Measurements from ENCODE around the gene ZNF22.

The ZNF22 gene

DNA sequence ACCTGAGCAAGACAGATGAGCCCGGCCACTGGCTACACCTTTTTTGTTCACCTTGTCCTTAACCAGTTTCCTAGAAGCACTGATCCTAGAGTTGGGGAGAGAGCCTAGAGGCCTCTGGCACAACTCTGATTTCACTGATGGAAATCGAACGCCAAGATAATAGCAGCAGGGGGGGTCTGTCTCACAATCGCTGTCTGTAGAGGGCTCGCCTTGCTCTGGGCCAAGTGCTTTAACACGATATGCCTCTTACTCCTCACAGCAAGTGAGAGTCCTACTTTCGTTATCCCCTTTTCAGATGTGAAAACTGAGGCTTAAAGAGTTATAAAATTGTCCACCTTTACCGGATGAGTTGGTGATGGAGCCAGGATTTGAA, 40.6 kb upstream of the ZNF22 start:
- in situ Hi-C loops (cut with HindIII; ENCODE audit: low pct_unique_long_range_greater_than_20kb, low sequenced_read_pairs): no loop called here
- no peak for DNase-seq (ENCODE audit: low read depth in 1 of 2, low spot score in 1 of 2)
- no peak for TF ChIP-seq JUND (IDR thresholded peaks at IDR 0.05; ENCODE audit: low read depth)

- no peak for TF ChIP-seq JUND (IDR thresholded peaks at IDR 0.05; ENCODE audit: low read depth)
- no peak for DNase-seq (ENCODE audit: low read depth in 1 of 2, low spot score in 1 of 2)
- in situ Hi-C loops (cut with HindIII; ENCODE audit: low pct_unique_long_range_greater_than_20kb, low sequenced_read_pairs): no loop called here
Observed at GRCh38 chr10:44960482-44961229, 40.1 kb upstream of the ZNF22 start.

DNA sequence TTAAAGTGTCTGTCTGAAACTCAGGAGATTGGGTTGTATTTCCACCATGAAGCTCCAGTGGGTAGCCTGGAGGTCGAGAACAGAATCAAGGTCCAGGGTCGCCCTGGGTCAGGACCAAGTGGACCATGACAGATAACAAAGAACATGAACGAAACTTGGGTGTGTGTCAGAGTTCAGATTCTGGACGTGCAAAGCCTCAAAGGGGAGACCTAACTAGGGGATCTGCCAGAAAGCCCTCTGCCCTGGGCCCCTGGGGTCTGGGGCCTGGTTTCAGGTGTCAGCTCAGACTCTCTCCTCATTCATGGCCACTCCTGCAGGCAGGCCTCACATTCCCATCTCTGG, 39.5 kb upstream of the ZNF22 start:
- no peak for DNase-seq (ENCODE audit: low read depth in 1 of 2, low spot score in 1 of 2)
- no peak for TF ChIP-seq JUND (IDR thresholded peaks at IDR 0.05; ENCODE audit: low read depth)
- in situ Hi-C loops (cut with HindIII; ENCODE audit: low pct_unique_long_range_greater_than_20kb, low sequenced_read_pairs): no loop called here

DNA sequence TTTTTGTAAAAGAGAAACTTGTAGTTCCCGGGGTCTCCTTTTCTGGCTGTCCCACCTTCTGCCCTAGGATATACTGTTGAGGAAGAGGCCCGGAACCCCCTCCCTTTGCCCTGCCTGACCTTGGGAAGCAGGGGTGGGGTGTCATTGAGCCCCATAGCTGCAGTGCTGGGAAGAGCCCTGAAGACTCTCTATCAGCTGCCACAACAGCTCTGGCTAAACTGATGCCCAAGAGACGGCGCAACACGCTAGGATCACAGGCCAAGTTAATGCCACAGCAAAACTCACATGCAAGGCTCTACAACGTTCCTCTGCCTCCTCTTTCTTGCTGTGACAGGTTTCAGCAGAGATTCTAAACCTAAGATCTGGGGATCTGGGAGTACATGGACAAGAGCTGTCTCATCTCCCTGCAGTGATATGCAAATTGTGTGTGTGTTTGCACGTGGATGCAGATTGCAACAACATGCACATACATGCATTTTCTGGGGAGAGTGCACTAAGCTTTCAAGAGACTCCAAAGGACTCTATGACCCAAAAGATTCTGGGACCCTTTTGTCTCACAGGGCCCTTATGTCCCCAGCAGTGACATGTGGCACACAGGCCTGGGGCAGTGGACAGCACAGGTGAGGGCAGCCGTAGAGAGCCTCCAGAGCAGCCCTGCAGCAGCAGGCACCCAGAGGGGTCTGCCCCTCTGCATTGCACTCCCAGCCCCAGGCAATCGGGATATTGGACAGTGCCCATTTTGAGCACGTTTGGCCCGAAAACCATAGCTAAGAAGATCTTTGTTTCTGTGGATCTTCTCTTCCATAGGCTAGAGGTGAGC, 38.6 kb upstream of the ZNF22 start:
- no peak for TF ChIP-seq JUND (IDR thresholded peaks at IDR 0.05; ENCODE audit: low read depth)
- in situ Hi-C loops (cut with HindIII; ENCODE audit: low pct_unique_long_range_greater_than_20kb, low sequenced_read_pairs): no loop called here
- DNase-seq (ENCODE audit: low read depth in 1 of 2, low spot score in 1 of 2): no peak

GRCh38 chr10:44962870-44963738, 37.6 kb upstream of the ZNF22 start:
- in situ Hi-C loops (cut with HindIII; ENCODE audit: low pct_unique_long_range_greater_than_20kb, low sequenced_read_pairs): no loop called here
- no peak for DNase-seq (ENCODE audit: low read depth in 1 of 2, low spot score in 1 of 2)

DNA sequence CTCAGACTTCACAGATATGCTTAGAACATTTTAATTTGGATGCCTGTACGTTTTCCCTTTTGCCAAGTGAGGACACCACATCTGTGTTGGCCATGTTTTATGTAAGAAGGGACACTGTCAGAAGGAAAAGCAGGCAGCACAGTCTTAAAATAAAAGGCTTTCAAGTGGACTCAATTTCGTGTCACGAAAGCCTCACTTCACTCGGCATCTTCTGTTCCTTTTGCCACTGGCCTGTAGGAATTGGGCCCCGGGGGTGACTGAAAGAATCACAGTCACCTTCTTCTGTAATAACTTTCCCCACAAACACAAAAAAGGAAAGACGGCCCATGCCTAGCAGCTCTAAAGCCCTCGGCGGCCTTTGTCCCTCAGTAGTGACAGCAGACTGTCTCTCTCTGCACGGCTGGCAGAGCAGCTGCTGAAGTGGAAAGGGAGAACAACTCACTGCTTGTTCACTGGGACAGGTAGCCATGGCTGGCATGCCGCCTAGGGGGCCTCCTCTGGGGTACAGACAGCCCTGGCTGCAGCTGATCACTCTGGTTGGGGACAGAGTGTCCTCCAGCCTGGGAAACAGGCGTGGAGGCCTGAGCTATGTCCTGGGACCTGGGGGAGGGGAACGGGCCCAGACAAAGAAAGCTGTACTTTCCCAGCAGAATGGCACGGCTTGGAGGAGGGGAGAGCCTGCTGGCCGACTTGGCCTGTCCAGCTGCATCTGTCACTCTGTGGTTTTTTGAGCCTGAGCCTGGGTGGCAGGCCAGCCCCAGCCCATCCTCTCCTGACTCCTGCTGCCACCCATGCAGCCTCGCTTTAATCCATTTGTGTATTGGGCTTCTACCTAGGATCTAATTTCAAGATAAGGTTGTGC, 36.7 kb upstream of the ZNF22 start:
- DNase-seq (ENCODE audit: low read depth in 1 of 2, low spot score in 1 of 2): no peak
- TF ChIP-seq JUND (IDR thresholded peaks at IDR 0.05; ENCODE audit: low read depth): no peak
- in situ Hi-C loops (cut with HindIII; ENCODE audit: low pct_unique_long_range_greater_than_20kb, low sequenced_read_pairs): no loop called here

More at GRCh38 chr10:44962870-44963738, 37.6 kb upstream of the ZNF22 start:
- TF ChIP-seq JUND (IDR thresholded peaks at IDR 0.05; ENCODE audit: low read depth): no peak

DNA sequence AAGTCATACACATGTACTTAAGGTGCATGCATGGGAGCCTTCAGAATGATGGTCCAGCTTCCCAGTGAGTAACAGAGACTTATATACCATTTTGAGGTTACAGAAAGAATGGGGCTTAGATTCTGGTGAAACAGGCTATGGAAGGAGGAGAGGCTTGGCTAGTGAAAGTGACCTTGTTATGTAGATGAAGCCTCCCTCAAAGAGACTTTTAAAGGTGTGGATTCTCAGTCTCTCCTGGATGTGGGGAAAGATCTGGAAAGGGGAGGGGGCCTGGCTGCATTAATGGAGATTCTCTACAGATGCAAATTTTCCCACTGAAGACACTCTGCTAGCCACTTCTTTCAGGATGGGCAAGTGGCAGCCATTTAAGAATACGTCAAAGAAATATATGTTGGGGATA, 35.6 kb upstream of the ZNF22 start:
- TF ChIP-seq JUND (IDR thresholded peaks at IDR 0.05; ENCODE audit: low read depth): no peak
- in situ Hi-C loops (cut with HindIII; ENCODE audit: low pct_unique_long_range_greater_than_20kb, low sequenced_read_pairs): no loop called here
- DNase-seq (ENCODE audit: low read depth in 1 of 2, low spot score in 1 of 2): no peak

GRCh38 chr10:44965651-44966097, 35.0 kb upstream of the ZNF22 start:
- DNase-seq (ENCODE audit: low read depth in 1 of 2, low spot score in 1 of 2): no peak
- in situ Hi-C loops (cut with HindIII; ENCODE audit: low pct_unique_long_range_greater_than_20kb, low sequenced_read_pairs): no loop called here
- TF ChIP-seq JUND (IDR thresholded peaks at IDR 0.05; ENCODE audit: low read depth): no peak

DNA sequence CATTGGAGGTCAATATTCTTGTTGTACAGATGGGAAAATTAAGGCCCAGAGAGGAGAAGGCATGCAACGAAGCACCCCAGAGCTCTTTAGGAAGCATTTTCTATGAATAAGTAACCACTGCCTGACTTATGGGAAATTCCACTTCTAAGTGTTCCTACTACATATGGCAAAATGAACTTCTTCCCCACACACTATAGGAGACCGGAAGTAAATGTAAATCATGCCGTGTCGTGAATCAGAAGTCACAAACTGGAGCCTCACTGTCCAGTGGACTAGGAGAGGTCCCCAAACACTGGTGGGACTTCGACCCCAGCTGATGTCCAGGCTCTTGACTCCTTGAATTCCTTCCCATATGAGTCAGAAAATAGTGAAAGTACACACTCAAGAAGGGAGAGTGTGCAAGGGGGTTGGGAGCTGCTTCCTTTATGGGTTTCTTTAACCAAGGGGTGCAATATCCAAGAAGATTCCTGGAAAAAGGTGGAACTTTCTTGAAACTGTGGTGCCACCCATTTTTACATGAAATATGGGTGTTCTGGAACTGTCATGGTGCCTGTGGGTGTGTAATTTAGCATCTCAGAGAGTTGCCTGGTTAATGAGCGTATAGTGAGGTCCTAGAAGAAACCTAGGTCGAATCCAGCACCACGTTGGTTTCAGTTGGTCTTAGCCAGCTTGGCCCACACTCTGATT, 34.5 kb upstream of the ZNF22 start:
- in situ Hi-C loops (cut with HindIII; ENCODE audit: low pct_unique_long_range_greater_than_20kb, low sequenced_read_pairs): no loop called here

GRCh38 chr10:44966816-44967509, 33.8 kb upstream of the ZNF22 start:
- in situ Hi-C loops (cut with HindIII; ENCODE audit: low pct_unique_long_range_greater_than_20kb, low sequenced_read_pairs): no loop called here
- TF ChIP-seq JUND (IDR thresholded peaks at IDR 0.05; ENCODE audit: low read depth): no peak
- no peak for DNase-seq (ENCODE audit: low read depth in 1 of 2, low spot score in 1 of 2)

More for the DNA sequence above, 34.5 kb upstream of the ZNF22 start:
- no peak for TF ChIP-seq JUND (IDR thresholded peaks at IDR 0.05; ENCODE audit: low read depth)
- DNase-seq (ENCODE audit: low read depth in 1 of 2, low spot score in 1 of 2): no peak

GRCh38 chr10:44967616-44968015, 33.1 kb upstream of the ZNF22 start:
- in situ Hi-C loops (cut with HindIII; ENCODE audit: low pct_unique_long_range_greater_than_20kb, low sequenced_read_pairs): no loop called here
- TF ChIP-seq JUND (IDR thresholded peaks at IDR 0.05; ENCODE audit: low read depth): no peak
- no peak for DNase-seq (ENCODE audit: low read depth in 1 of 2, low spot score in 1 of 2)
